ENCODE data around the gene CTNNA3.

DNA sequence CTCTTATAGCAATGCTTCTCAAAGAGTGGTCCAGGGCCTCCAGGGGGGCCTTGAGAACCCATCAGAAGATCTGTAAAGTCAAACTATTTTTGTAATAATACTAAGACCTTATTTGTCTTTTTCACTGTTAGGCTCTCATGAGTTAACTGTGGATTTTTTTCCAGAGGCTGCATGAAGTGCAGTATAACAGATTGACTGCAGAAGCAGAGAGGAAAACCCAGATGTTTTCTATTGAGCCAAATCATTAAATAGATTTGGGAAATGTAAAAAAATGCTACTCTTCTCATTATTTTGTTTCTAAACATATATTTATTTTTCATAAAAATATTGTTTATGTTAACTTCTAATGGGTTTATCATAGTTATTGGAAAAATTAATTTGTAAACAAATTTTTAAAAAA is 1359.2 kb downstream of the CTNNA3 start:
- TF ChIP-seq EP300 (IDR thresholded peaks at IDR 0.05) (no peak), POLR2A (IDR thresholded peaks at IDR 0.05) (no peak), CTCF (IDR thresholded peaks at IDR 0.05) (no peak), POLR2AphosphoS5 (IDR thresholded peaks at IDR 0.05) (no peak)
